Tibial nerve (tissue), 4 donors: ENCODE results near the gene C1QTNF6. TPM values are rescaled to one million over a fixed set of nuclear protein-coding genes. Genes with fewer than 3 reads are reported as not detected.

Experiments
- DNase-seq, 2 donors: peaks; one replicate each; pipeline ENCODE4 v3.0.0-alpha.2; 2019; ENCODE audit warnings: low spot score in 2 of 2
- H3K27ac ChIP-seq, 4 donors: fragments of 200-600 bp; sonication (generic) in 3 of 4; one replicate each; pipeline ENCODE4 v1.5.1; 2017 to 2019; ENCODE audit warnings: mild to moderate bottlenecking in 1 of 4
- H3K27me3 ChIP-seq, 2 donors: fragments of 200-600 bp; sonication (generic) in 1 of 2; one replicate each; pipeline versions ENCODE4 v1.5.1 to v1.6.0; 2017 to 2019
- H3K36me3 ChIP-seq, 3 donors: fragments of 200-600 bp; sonication (generic); one replicate each; pipeline ENCODE4 v1.5.1; 2018 to 2019
- H3K4me1 ChIP-seq, 4 donors: fragments of 200-600 bp; sonication (generic) in 3 of 4; one replicate each; pipeline ENCODE4 v1.5.1; 2017 to 2019
- H3K4me3 ChIP-seq, 4 donors: fragments of 200-600 bp; sonication (generic) in 3 of 4; one replicate each; pipeline ENCODE4 v1.5.1; 2017 to 2019; ENCODE audit warnings: mild to moderate bottlenecking in 1 of 4, moderate library complexity in 1 of 4
- H3K9me3 ChIP-seq, 4 donors: fragments of 200-600 bp; sonication (generic) in 3 of 4; one replicate each; pipeline ENCODE4 v1.5.1; 2017 to 2019
- CTCF ChIP-seq, 5 experiments: fragments of 200-600 bp in 3 of 5; fragments of 450-650 bp in 2 of 5; sonication (generic) in 3 of 5; IDR thresholded peaks; one replicate each; pipeline ENCODE4 v1.5.1; 2016 to 2019; ENCODE audit warnings: antibody characterized with exemption in 5 of 5, mild to moderate bottlenecking in 3 of 5, moderate library complexity in 2 of 5
- EP300 ChIP-seq, 2 donors: sonication (generic); formaldehyde crosslinking; IDR thresholded peaks; one replicate each; pipeline ENCODE4 v1.6.1; 2017; ENCODE audit warnings: antibody characterized with exemption in 2 of 2, mild to moderate bottlenecking in 1 of 2
- POLR2A ChIP-seq, 2 donors: fragments of 450-650 bp; IDR thresholded peaks; one replicate each; pipeline ENCODE4 v1.6.1; 2017; ENCODE audit warnings: antibody characterized with exemption in 2 of 2, mild to moderate bottlenecking in 2 of 2, moderate library complexity in 2 of 2
- WGBS, 2 donors: methylation state at CpG; one replicate each; pipeline ENCODE4 v1.1.5; 2018; 5-methylcytosine and 5-hydroxymethylcytosine counted together
- total RNA-seq, 4 donors: library from RNA; depleted of rRNA; stranded (reverse); fragments of >200 nt; gene quantifications; one replicate each; pipeline ENCODE4 v1.1.0, GENCODE V29; 2016

C1QTNF6 gene
- total RNA-seq, 4 donors from 2014 or later: 2.6 to 3.9 (median 3.4) TPM

GRCh38 chr22:37207981-37208380 is 19.9 kb upstream of the C1QTNF6 start:
- H3K4me1 ChIP-seq: peaks cover 0 to 5% (median 0%) of the 10 kb centered on the region in 4 donors
- H3K36me3 ChIP-seq: no peaks in the 10 kb centered on the region
- no peak overlapping the region for H3K4me3 ChIP-seq
- no peak overlapping the region for H3K27ac ChIP-seq
- H3K27me3 ChIP-seq: peaks cover 0 to 20% of the 10 kb centered on the region in 2 donors
- no peak for TF ChIP-seq POLR2A (IDR thresholded peaks at IDR 0.05)
- TF ChIP-seq EP300 (IDR thresholded peaks at IDR 0.05): no peak
- no peak for TF ChIP-seq CTCF (IDR thresholded peaks at IDR 0.05)
- DNase-seq: no peak
- 79 to 85% methylated on average over 7 of the region's 7 CpGs for WGBS, 2 donors
- no peaks in the 10 kb centered on the region for H3K9me3 ChIP-seq

DNA sequence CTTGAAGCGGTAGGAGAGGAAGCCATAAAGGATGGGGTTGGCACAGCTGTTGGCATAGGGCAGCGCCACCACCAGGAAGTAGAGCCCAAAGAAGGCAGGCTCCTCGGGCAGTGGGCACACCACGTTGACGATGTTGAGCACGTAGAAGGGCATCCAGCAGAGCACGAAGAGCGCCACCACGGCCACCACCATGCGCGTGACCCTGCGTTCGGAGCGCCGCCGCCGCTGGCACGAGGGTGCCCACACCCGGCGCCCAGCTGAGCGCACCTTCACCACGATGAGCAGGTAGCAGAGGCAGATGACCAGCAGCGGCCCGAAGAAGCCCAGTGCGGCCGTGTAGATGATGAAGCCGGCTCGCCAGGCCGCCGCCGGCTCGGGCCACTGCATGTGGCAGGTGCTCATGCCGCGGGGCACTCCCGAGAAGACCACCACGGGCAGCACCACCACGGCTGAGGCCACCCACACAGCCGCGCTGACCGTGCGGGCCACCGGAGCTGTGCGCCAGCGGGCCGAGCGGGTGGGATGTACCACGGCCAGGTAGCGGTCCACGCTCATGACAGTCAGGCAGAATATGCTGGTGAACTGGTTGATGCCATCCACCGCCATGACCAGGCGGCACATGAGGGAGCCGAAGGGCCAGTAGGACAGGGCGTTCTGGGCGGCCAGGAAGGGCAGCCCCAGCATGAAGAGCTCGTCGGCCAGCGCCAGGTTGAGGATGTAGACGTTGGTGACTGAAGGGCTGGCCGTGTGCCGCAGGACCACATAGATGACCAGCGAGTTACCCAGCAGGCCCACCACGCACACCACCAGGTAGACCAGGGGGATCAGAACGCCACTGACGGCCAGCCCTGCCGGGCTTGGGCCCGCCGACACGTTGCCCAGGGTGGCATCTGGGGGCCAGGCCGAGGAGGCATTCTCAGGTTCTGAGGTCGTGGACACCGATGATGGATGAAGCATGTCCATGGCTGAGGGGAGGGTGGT is 19.1 kb upstream of the C1QTNF6 start:
- Histone ChIP-seq H3K4me1 (no peaks in the 10 kb centered on the region), H3K27me3 (peaks cover 0 to 13% of the 10 kb centered on the region in 2 donors), H3K36me3 (no peaks in the 10 kb centered on the region), H3K9me3 (no peaks in the 10 kb centered on the region), H3K4me3 (no peak overlapping the region), H3K27ac (no peak overlapping the region)
- WGBS, 2 donors: 85 to 87% methylated on average over 63 to 65 of the region's 71 CpGs
- no peak for TF ChIP-seq POLR2A (IDR thresholded peaks at IDR 0.05)
- no peak for TF ChIP-seq CTCF (IDR thresholded peaks at IDR 0.05)
- DNase-seq: no peak

GRCh38 chr22:37206118-37206840 is 18.2 kb upstream of the C1QTNF6 start:
- Histone ChIP-seq H3K9me3 (no peaks in the 10 kb centered on the region), H3K27me3 (peaks cover 0 to 5% of the 10 kb centered on the region in 2 donors), H3K4me3 (no peak overlapping the region), H3K4me1 (no peaks in the 10 kb centered on the region), H3K36me3 (no peaks in the 10 kb centered on the region), H3K27ac (no peak overlapping the region)
- WGBS, 2 donors: 83 to 87% methylated on average over 16 of the region's 16 CpGs
- DNase-seq: no peak
- TF ChIP-seq EP300 (IDR thresholded peaks at IDR 0.05) (no peak), POLR2A (IDR thresholded peaks at IDR 0.05) (no peak), CTCF (IDR thresholded peaks at IDR 0.05) (no peak)

- no peak overlapping the region for H3K4me3 ChIP-seq
- TF ChIP-seq EP300 (IDR thresholded peaks at IDR 0.05) (no peak), POLR2A (IDR thresholded peaks at IDR 0.05) (no peak), CTCF (IDR thresholded peaks at IDR 0.05) (no peak)
- H3K36me3 ChIP-seq: no peaks in the 10 kb centered on the region
- H3K9me3 ChIP-seq: no peaks in the 10 kb centered on the region
- no peaks in the 10 kb centered on the region for H3K4me1 ChIP-seq
- DNase-seq: no peak
- H3K27ac ChIP-seq: no peak overlapping the region
- no peaks in the 10 kb centered on the region for H3K27me3 ChIP-seq
- 84 to 88% methylated on average over 5 of the region's 5 CpGs for WGBS, 2 donors
Measured at GRCh38 chr22:37205046-37205445, 17.0 kb upstream of the C1QTNF6 start.
